Hepatocyte (in vitro differentiated cells): ENCODE data around the gene RARG. TPM values are rescaled to one million over a fixed set of nuclear protein-coding genes. Genes with fewer than 3 reads are reported as not detected.

Experiments used
- DNase-seq: peaks from one replicate; pipeline ENCODE4 v3.0.0-alpha.2; 2016; ENCODE audit warnings: low spot score
- H2AFZ ChIP-seq: fragments of 200-600 bp; sonication (generic); 2 replicates; pipeline ENCODE4 v1.6.0; 2016; ENCODE audit warnings: antibody characterized with exemption, mild to moderate bottlenecking
- H3K27ac ChIP-seq: fragments of 200-600 bp; sonication (generic); 2 replicates; pipeline ENCODE4 v1.5.1; 2016; ENCODE audit warnings: mild to moderate bottlenecking
- H3K27me3 ChIP-seq: fragments of 200-600 bp; sonication (generic); 2 replicates; pipeline ENCODE4 v1.6.1; 2016
- H3K36me3 ChIP-seq: fragments of 200-600 bp; sonication (generic); replicated peaks from 2 replicates; pipeline ENCODE4 v1.5.1; 2016; ENCODE audit warnings: low read depth; ENCODE audit not compliant: insufficient read depth
- H3K4me1 ChIP-seq: fragments of 200-600 bp; sonication (generic); 2 replicates; pipeline ENCODE4 v1.5.1; 2016; ENCODE audit warnings: mild to moderate bottlenecking, moderate library complexity; ENCODE audit not compliant: insufficient read depth
- H3K4me2 ChIP-seq: fragments of 200-600 bp; sonication (generic); 2 replicates; pipeline ENCODE4 v1.6.0; 2016
- H3K4me3 ChIP-seq: fragments of 200-600 bp; sonication (generic); 2 replicates; pipeline ENCODE4 v1.5.1; 2016; ENCODE audit warnings: mild to moderate bottlenecking
- H3K79me2 ChIP-seq: fragments of 200-600 bp; sonication (generic); 2 replicates; pipeline ENCODE4 v1.6.0; 2017; ENCODE audit warnings: mild to moderate bottlenecking
- H3K9me2 ChIP-seq: fragments of 200-600 bp; sonication (generic); replicated peaks from 2 replicates; pipeline ENCODE4 v1.6.0; 2017; ENCODE audit warnings: mild to moderate bottlenecking; ENCODE audit not compliant: insufficient read depth
- H3K9me3 ChIP-seq: fragments of 200-600 bp; sonication (generic); 2 replicates; pipeline ENCODE4 v1.5.1; 2016; ENCODE audit warnings: low read depth, mild to moderate bottlenecking
- H4K20me1 ChIP-seq: fragments of 200-600 bp; sonication (generic); 2 replicates; pipeline ENCODE4 v1.6.0; 2016; ENCODE audit warnings: mild to moderate bottlenecking; ENCODE audit not compliant: insufficient read depth, poor library complexity, severe bottlenecking
- EZH2 ChIP-seq: fragments of 200-600 bp; sonication (generic); IDR thresholded peaks from 2 replicates; pipeline ENCODE4 v1.6.1; 2016; ENCODE audit warnings: antibody characterized with exemption, mild to moderate bottlenecking, borderline replicate concordance
- EZH2phosphoT487 ChIP-seq: fragments of 200-600 bp; sonication (generic); IDR thresholded peaks from one replicate; pipeline ENCODE4 v1.6.1; 2018; ENCODE audit warnings: antibody characterized with exemption, mild to moderate bottlenecking, low read depth, moderate library complexity; ENCODE audit not compliant: unreplicated experiment, severe bottlenecking
- WGBS: methylation state at CpG from one replicate; pipeline ENCODE4 v1.1.6; 2016; ENCODE audit warnings: low lambda C conversion rate; ENCODE audit errors: missing lambda C conversion rate; 5-methylcytosine and 5-hydroxymethylcytosine counted together
- polyA plus RNA-seq: library from polyadenylated mRNA; unstranded; fragments of >200 nt; fragmentation: Nextera tagmentation; extraction: Ambion mirVana; gene quantifications from 2 replicates; pipeline ENCODE4 v1.2.1, GENCODE V29; 2016
- total RNA-seq: library from RNA; depleted of rRNA; stranded (reverse); fragments of >200 nt; gene quantifications from 2 replicates; pipeline ENCODE4 v1.2.3, GENCODE V29; 2014
- TF ChIP-seq, protein P1 (sequence below): fragments of 200-600 bp; sonication (generic); IDR thresholded peaks from 2 replicates; pipeline ENCODE4 v1.5.1; 2016; ENCODE audit warnings: antibody characterized with exemption, mild to moderate bottlenecking; ENCODE audit not compliant: poor library complexity

Gene RARG
- total and polyA plus RNA-seq, 2 experiments from 2014 or later, result 20.9 to 28.1 TPM

DNA sequence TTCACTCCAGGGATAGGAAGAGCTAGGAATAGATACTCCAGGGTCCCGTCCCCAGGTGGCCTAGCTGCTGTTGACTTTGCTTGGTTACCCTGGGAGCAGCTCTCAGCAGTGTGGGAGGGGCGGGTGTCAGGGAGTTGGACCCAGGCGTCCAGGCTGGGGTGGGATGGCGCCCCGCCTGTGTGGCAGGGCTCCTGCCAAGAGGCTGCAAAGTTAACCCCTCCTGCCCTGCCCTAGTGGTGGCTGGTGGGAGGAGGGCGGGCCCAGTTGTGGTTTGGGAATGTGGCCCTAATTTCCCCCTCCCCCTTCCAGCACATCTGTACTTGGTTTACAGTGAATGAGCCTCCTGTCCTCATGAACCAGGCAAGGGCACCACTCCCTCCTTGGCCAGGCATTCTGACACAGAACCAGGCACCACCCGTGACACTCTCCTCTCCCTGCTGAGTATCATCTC lies 1.7 kb upstream of the RARG start:
- no peak overlapping the region for H3K4me3 ChIP-seq
- no peaks in the 10 kb centered on the region for H4K20me1 ChIP-seq
- no peaks in the 10 kb centered on the region for H3K27me3 ChIP-seq
- peaks cover 9% of the 10 kb centered on the region for H3K79me2 ChIP-seq
- no peaks in the 10 kb centered on the region for H3K9me2 ChIP-seq
- peaks cover 28% of the 10 kb centered on the region for H3K4me1 ChIP-seq
- H3K9me3 ChIP-seq, result no peaks in the 10 kb centered on the region
- peak overlapping the region; percentile 92 for H3K27ac ChIP-seq
- no peak overlapping the region for H2AFZ ChIP-seq
- 47% methylated on average over 7 of the region's 7 CpGs for WGBS
- H3K36me3 ChIP-seq, result no peaks in the 10 kb centered on the region
- no peak for TF ChIP-seq EZH2
- TF ChIP-seq, protein P1, sequence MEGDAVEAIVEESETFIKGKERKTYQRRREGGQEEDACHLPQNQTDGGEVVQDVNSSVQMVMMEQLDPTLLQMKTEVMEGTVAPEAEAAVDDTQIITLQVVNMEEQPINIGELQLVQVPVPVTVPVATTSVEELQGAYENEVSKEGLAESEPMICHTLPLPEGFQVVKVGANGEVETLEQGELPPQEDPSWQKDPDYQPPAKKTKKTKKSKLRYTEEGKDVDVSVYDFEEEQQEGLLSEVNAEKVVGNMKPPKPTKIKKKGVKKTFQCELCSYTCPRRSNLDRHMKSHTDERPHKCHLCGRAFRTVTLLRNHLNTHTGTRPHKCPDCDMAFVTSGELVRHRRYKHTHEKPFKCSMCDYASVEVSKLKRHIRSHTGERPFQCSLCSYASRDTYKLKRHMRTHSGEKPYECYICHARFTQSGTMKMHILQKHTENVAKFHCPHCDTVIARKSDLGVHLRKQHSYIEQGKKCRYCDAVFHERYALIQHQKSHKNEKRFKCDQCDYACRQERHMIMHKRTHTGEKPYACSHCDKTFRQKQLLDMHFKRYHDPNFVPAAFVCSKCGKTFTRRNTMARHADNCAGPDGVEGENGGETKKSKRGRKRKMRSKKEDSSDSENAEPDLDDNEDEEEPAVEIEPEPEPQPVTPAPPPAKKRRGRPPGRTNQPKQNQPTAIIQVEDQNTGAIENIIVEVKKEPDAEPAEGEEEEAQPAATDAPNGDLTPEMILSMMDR, result no peak
- no peak for TF ChIP-seq EZH2phosphoT487
- H3K4me2 ChIP-seq, result peak overlapping the region; percentile 94
- DNase-seq, result no peak

DNA sequence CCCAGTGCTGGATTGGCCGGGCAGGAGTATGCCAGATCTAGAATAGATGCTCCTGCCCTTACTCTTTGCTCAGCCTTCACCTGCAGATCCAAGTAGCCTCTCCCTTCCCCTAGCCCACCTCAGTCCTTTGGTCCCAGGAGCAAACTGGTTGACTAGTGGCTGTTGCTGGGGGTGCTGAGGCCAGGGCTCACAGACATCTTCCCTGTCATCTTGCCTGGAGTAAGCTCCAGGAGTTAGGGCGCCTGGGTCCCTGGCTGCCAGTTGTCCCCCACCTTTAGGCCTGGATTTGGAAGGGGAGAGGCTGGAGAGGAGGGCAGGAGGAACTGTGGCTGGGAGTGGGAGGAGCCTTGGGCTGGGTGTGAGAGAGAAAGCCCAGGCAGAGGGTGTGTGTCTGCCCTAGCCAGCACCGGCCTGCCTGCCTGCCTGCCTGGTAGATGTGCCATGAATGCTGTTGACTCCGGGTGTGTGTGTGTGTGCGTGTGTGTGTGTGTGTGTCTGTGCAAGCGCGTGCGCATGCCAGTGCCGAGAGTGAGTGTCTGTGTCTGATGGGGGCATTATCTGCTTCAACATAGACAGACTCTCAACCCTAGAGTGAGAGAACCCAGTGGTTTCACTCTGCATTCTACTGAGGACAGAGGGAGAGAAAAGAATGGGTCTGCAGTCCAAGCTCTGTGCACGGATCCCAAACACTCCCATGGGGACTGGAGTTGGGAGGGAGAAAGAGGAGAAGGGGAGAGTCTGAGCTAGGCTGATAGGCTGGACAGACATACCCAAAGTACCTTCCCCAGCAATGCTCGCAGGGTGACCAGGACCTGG lies 845 bp upstream of the RARG start:
- Histone ChIP-seq H3K36me3 (no peaks in the 10 kb centered on the region), H3K4me3 (peak overlapping the region; percentile 27), H3K27me3 (no peaks in the 10 kb centered on the region), H3K9me3 (no peaks in the 10 kb centered on the region), H3K9me2 (no peaks in the 10 kb centered on the region), H3K4me2 (peak overlapping the region; percentile 94), H3K4me1 (peaks cover 28% of the 10 kb centered on the region), H3K79me2 (peaks cover 9% of the 10 kb centered on the region), H3K27ac (peak overlapping the region; percentile 92), H4K20me1 (no peaks in the 10 kb centered on the region), H2AFZ (peak overlapping the region; percentile 29)
- TF ChIP-seq, protein P1, result no peak
- TF ChIP-seq EZH2 (no peak), EZH2phosphoT487 (no peak)
- peak; percentile 72 for DNase-seq
- 23% methylated on average over 10 of the region's 11 CpGs for WGBS

DNA sequence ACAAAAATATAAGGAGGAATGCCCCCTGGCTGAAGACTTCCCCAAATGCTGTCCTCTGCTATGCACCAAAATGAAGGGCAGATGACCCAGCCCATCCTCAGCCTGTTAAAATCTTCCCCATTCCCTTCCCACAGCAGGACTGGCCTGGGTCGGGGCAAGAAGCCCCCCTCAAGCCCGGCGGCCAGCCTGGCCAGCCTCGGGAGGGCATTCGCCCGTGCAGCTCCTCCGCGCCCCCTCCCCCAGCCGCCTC lies 413 bp downstream of the RARG start:
- WGBS, result 1% methylated on average over 9 of the region's 9 CpGs
- H3K4me2 ChIP-seq, result peak overlapping the region; percentile 94
- TF ChIP-seq EZH2 (no peak), EZH2phosphoT487 (no peak)
- TF ChIP-seq, protein P1, result no peak
- peak overlapping the region; percentile 92 for H3K27ac ChIP-seq
- no peaks in the 10 kb centered on the region for H3K36me3 ChIP-seq
- DNase-seq, result no peak
- H3K79me2 ChIP-seq, result peaks cover 11% of the 10 kb centered on the region
- H3K4me3 ChIP-seq, result peak overlapping the region; percentile 75
- H3K9me2 ChIP-seq, result no peaks in the 10 kb centered on the region
- H3K27me3 ChIP-seq, result no peaks in the 10 kb centered on the region
- no peaks in the 10 kb centered on the region for H4K20me1 ChIP-seq
- peaks cover 28% of the 10 kb centered on the region for H3K4me1 ChIP-seq
- no peaks in the 10 kb centered on the region for H3K9me3 ChIP-seq
- H2AFZ ChIP-seq, result no peak overlapping the region
